ENCODE results near the gene BCL6B.

GRCh38 chr17:7060165-7060891 is 37.5 kb downstream of the BCL6B start:
- no peak for TF ChIP-seq POLR2A (IDR thresholded peaks at IDR 0.05)
- TF ChIP-seq CTCF (IDR thresholded peaks at IDR 0.05) = no peak
